CD4-positive, alpha-beta T cell treated with Interleukin-15 for 4 hours (primary cell): ENCODE data around the gene WASHC1.
"Not testable (repeated sequence)": the region's sequence is repeated elsewhere in the genome, so short reads cannot be mapped to it uniquely, and the experiment has no call there.

Experiments used
- DNase-seq: peaks from one replicate; pipeline ENCODE4 v3.0.0-alpha.2; 2020; ENCODE audit warnings: low spot score

Gene WASHC1, protein sequence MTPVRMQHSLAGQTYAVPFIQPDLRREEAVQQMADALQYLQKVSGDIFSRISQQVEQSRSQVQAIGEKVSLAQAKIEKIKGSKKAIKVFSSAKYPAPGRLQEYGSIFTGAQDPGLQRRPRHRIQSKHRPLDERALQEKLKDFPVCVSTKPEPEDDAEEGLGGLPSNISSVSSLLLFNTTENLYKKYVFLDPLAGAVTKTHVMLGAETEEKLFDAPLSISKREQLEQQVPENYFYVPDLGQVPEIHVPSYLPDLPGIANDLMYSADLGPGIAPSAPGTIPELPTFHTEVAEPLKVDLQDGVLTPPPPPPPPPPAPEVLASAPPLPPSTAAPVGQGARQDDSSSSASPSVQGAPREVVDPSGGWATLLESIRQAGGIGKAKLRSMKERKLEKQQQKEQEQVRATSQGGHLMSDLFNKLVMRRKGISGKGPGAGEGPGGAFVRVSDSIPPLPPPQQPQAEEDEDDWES

DNA sequence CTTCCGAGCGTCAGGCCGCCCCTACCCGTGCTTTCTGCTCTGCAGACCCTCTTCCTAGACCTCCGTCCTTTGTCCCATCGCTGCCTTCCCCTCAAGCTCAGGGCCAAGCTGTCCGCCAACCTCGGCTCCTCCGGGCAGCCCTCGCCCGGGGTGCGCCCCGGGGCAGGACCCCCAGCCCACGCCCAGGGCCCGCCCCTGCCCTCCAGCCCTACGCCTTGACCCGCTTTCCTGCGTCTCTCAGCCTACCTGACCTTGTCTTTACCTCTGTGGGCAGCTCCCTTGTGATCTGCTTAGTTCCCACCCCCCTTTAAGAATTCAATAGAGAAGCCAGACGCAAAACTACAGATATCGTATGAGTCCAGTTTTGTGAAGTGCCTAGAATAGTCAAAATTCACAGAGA, at the start of gene WASHC1:
Gene WASHC1 (minus strand): TSS at position 101 of the 400 bp plus-strand sequence. CDS start 4,457 bp downstream, outside the sequence.
- not testable (repeated sequence) for DNase-seq

DNA sequence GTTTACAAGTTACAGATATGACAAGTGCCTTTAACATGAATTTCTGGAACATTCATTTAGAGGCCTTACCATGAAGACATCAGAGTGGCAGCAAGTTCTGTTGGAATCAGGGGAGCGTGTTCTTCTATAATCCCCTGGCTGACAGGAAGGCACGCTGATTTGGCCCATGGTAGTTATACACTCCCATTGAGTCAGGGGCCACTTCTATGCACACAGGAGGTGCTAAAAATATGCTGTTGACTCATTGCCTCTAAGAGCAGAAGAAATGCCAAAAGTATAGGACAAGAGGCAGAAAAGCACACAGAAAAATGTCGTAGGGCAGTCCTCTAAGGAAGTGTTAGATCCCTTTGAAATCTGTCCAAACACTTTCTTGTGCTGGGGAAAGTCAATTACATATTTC, 49.1 kb upstream of the WASHC1 start:
- not testable (repeated sequence) for DNase-seq

DNA sequence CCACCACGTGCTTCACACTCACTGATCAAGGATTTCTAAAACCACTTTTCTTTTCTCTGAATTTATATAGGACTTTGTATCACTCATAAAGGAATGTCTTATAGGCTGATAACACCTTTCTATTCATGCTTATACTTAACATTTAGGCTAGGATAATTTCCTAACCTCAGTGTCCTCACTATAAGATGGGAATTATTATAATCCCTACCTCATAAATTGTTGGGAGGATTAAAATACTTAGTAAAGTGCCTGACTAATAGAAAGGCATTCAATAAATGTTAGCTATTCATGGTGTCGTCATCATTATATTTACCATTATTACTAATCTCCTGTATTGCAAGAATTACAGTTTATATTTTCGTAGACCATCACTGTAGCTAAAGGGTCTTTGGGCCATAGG, 47.1 kb upstream of the WASHC1 start:
- not testable (repeated sequence) for DNase-seq

DNA sequence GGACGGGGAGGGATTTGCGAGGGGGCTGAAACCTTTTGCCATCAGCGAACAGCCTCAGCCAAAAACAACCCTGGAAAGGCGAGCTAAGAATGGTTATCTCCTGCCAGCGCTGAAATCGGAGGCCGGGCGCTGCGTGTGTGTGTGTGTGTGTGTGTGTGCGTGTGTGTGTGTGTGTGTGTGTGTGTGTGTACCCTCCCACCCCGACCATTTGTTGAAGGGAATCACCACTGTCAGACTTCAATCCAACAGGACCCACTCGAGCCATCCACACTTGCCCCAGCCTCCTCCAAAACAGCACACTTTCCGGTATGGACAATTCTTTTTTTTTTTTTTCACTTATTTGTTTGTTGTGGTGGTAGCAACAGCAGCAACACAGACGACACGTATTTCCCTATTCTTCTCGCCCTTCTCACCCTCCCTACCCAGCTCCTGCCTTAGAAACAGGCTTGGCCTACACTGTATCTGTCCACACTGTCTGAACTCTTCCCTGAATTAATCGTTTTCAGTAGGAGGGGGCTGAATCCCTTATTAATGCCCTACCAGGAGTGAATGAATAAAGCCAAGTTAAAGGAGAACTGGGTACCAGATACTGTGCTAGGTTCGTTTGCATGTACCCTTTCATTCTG, 44.8 kb upstream of the WASHC1 start:
- DNase-seq = not testable (repeated sequence)

DNA sequence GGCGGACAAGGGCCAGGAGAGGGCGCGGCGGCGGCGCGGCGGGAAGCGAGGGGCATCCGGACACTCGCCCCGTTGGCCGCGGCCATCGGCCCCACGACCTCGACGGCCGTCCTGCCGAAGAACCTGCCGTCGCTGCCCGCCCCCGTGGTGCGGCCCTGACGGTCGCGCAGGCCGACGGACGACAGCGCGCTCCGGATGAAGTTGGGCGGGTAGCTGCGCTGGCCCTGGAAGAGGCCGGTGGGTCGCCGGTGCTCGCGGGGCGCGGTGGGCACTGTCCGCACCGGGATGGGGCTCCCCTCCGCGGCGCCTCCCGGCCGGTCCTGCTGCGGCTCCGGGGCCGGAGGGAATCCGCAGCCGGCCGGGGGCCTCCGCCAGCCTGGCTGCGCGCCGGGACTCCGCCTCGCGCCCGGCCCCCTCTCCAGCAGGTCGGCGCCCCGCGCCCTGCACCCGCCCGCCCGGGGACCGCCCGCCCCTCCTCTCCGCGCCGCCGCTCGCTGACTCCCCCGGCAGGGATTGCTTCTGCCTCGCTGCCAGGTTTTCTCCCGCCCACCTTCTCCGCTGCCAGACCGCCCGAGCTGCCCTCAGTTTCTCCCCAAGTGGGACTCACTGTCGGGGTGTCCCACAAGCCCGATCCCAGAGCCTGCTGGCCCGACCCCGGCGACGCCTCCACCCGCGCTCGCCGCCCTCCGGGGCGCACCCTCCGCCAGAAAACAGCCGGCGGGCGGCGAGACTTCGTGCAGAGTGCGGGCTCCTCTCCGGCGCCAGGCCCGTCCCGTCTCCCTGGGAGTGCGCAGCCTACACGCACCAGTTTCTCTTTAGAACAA, 44.0 kb upstream of the WASHC1 start:
- DNase-seq = not testable (repeated sequence)

DNA sequence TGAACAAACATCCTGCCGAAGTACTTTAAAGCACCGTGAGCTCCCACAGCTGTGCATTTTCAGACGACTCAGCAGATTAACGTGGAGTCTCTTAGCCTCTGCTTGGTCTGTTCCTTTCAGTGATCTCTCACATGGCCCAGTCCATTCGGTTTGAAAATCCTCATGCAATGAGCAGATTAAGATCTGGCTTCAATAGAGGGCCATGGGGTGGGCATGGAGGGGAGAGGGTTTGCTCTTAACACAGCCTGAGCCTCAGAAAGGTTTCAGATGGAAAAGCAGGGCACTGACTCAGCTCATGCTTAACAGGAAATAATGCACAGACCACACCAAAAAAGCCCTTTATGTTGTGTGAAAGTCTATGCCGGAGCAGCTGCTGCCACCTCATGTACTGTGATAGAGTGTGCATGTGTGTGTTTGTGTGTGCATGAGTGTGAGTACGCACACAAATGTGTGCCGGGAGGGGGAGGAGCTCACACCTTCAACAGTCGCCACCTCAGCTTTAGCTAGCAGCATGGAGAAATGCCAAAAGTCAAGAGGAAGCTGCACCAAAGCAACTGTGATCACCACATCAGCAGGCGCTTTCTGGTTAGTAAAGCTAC, 33.9 kb upstream of the WASHC1 start:
- peak; percentile 68 for DNase-seq

DNA sequence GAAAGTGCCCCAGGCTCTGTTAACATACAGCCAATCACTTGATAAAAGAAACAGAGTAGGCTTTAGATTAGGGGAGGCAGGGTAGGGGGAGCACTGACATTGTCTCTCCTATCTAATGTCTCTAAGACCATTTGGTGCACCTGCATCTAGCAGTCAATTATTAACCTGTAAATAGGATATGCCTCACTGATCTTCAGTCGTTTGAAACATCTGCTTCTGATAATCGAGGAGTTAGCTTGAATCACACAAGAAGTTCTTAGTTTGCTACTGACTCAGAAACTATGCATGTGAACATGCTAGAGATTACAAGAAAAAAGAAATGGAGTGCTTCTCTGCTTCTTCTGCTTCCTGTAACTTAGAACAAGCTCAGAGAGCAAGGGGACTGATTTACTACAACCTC, 23.4 kb upstream of the WASHC1 start:
- DNase-seq = not testable (repeated sequence)

DNA sequence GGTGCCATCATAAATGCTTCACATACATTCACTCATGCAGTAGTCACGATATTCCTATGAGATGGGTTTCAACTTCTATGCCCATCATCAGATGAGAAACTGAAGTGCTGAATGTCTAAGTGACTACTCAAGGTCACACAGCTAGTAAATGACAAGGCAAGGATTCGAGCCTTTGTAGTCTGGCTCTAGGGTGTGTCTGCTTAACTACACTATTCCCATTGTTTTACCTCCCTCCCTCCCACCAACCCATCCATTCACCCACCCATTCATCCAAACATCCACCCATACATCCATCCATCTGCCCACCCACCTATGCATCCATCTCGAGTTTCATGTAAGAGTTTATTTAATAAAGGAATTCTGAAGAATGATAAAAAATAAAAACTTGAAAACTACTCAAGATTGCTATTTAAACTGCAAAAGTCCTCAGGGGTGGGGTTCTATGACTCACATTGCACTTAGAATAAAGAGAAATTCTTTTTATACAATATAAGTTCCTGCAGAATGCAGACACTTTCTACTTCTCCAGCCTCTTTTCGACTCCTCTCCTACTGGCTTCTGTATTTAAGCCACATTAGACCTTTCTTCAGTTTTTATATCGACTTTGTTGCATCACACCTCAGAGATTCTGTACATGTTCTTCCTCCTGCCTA, 19.1 kb upstream of the WASHC1 start:
- not testable (repeated sequence) for DNase-seq

DNA sequence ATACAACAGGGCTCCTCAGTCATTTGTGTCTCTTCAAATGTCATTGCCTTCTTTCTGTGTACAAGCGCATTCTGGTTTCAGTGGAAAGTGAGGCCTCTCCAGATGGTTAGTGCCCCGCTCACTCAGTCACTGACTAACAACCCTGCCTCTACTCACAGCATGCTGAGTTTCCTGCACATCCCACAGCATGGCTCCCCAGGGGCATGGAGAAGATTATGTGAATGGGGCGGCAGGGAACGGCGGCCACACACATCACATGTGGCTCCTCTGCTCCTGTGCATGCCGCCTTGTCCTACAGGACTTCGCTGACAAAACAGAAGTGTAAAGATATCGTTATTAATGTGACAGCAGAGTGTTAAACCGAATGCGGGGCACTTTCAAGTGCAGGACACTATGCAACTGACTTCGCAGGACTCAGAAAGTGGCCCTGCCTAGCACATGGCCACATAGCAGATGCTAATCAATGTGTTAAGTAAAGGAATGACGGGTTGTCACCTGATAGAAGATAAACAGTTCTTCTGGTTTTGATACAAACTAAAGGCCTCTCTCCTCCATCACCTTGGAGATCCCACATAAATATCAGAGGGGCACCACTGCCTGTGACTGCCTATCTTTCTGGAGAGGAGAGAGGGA, 17.5 kb upstream of the WASHC1 start:
- not testable (repeated sequence) for DNase-seq

DNA sequence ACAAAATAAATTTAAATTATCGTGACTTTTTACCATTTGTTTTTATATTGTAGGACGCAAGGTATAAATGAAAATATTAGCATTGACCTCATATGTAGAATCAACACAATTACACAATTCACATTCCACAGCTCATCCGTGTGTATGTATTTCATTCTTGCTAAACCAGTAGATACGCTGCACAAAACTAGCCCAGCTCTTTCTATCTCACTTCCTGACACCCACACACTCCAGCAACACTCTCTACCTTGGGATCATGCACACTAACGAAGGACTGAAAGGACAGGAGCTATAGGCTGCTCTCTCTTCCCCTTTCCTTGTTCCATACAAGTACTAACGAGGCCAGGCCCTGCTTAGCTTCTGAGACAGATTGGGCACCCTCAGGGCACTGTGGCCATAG, 16.9 kb upstream of the WASHC1 start:
- not testable (repeated sequence) for DNase-seq

DNA sequence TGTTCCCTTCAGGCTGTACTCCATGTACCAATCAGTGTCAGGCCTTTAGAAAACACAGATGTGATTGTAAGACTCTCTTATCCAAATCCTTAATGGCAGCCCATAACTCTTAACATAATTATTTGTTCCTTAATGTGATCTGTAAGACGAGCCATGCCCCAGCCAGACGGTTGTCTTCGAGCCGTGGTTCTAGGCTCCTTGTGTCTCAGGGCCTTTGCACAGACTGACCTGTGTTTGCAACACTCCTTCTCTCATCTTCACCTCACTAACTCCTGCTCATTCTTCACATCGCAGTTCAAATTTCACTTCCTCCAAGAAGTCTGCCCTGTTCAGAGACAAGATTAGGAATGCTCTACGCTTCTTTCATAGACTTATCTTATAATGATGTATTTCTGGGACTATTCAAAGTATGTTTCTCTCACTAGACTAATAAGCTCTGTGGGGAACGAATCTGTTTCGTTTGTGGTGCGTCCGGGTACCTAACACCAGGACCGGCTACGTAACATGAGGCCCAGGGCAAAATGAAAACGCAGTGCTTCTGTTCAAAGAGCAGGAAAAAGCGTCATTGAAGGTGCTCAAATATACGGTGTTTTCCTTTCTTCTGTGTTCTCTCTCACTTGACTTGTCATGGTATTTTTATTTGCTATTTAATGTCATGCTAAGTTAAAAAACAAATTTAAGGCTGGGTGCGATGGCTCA, 16.1 kb upstream of the WASHC1 start:
- not testable (repeated sequence) for DNase-seq

DNA sequence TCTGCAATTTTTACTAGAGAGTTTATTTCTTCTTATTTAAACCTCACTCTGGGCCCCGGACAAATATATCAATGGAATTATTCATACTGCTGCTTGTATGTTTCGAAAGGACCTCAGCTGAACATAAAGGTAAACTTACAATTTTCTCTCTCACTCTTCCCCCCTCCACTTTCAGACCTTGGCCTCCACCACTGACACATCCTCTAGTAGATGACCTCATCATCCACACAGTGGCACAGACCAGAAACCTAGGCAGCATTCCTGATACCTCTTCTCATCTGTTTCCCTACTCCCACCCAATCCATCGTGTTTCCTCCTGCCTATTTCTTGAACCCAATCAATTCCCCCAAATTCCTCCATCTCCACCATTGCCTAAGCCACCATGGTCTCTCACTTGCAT, 15.2 kb upstream of the WASHC1 start:
- not testable (repeated sequence) for DNase-seq

DNA sequence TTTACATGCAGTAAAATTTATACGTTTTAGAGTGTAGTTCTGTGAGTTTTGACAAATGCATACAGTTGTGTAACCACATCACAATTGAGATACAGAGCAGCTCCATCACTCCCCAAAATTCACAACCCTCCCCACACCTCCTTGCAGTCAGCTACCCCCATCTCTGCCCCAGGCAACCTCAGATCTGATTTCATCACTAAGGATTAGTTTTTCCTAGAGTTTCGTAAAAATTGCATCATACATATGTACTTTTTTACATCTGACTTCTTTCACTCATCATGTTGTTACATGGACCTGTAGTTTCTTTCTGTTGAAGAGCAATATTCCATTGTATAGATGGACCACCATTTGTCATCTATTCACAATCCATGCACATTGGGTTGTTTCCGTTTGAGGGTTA, 14.4 kb upstream of the WASHC1 start:
- DNase-seq = not testable (repeated sequence)

DNA sequence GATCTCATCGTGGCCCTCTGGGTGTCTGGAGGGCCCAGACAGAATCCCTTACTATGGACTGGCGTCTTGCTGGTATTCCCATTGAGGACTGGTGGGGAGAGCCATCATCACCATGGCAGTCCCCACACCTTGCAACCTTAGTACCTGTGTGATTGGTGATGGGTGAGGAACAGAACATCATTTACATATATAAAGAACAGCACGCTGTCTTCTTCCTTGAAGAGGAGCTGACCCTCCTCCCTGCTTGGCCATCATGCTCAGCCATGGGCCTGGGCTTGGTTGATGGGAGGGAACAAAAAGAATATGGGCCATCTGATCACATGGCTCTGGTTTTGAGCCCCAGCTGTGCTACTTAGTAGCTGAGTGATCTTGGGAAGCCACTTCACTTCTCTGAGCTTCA, 13.9 kb upstream of the WASHC1 start:
- not testable (repeated sequence) for DNase-seq

DNA sequence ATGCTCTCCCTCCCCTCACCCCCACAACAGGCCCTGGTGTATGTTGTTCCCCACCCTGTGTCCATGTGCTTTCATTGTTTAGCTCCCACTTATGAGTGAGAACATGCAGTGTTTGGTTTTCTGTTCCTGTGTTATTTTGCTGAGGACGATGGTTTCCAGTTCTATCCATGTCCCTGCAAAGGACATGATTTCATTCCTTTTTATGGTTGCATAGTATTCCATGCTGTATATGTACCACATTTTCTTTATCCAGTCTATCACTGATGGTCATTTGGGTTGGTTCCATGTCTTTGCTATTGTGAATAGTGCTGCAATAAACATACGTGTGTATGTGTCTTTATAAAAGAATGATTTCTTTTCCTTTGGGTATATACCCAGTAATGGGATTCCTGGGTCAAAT, 12.6 kb upstream of the WASHC1 start:
- not testable (repeated sequence) for DNase-seq

DNA sequence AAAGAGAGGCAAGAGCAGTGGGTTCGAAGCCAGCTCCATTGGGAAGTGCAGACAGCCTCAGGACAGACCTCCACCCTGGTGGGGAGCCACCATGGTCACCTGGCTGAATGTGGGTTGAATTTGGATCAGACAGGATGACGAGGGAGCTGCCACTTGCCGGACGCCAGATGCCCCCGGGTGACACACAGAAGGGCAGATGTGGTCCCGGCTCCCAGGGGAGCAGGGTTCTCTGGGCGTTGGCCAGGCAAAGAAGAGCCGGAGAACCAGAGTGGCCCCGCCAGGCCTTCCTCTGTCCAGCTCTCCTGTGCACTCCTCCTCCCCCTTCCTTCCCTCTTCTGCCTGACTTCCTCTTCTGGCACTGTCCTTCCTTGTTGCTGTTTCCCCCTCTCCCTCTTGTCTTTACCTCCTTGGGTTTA, 12.0 kb upstream of the WASHC1 start:
- DNase-seq = not testable (repeated sequence)

DNA sequence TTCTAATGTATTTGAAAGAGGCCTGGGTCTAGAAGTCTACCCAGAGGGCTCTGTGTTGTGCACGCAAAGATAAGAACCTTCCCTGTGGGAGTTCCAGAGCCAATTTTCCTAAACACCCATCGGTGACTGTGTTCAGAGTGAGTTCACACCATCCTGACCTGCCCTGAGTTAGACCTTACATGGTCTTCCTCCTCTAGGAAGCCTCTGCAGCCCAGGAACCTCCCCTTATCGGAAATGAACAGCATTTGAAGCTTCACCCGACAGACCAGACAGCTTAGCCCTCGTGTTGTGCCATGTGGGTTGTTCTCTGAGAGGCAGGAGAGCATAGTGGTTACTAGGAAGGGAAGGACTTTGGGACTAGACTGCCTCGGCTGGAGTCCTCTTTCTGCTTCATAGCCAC, 3.1 kb upstream of the WASHC1 start:
- not testable (repeated sequence) for DNase-seq

DNA sequence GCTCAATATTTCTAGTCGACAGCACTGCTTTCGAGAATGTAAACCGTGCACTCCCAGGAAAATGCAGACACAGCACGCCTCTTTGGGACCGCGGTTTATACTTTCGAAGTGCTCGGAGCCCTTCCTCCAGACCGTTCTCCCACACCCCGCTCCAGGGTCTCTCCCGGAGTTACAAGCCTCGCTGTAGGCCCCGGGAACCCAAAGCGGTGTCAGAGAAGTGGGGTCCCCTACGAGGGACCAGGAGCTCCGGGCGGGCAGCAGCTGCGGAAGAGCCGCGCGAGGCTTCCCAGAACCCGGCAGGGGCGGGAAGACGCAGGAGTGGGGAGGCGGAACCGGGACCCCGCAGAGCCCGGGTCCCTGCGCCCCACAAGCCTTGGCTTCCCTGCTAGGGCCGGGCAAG, 481 bp downstream of the WASHC1 start:
- DNase-seq = not testable (repeated sequence)

DNA sequence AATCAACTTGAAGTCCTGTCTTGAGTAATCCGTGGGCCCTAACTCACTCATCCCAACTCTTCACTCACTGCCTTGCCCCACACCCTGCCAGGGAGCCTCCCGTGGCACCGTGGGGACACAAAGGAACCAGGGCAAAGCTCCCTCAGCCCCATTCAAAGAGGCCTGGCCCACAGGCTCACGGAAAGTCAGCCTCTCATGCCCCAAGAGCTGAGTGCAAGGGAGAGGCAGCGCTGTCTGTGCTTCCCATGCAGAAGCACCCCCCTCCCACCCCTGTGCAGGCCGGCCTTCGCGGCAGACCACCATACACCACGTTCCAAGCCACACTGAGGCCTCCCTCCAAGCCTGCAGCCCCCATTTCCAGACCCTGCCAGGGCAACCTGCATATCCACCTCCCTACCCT, 7.6 kb downstream of the WASHC1 start:
- not testable (repeated sequence) for DNase-seq

DNA sequence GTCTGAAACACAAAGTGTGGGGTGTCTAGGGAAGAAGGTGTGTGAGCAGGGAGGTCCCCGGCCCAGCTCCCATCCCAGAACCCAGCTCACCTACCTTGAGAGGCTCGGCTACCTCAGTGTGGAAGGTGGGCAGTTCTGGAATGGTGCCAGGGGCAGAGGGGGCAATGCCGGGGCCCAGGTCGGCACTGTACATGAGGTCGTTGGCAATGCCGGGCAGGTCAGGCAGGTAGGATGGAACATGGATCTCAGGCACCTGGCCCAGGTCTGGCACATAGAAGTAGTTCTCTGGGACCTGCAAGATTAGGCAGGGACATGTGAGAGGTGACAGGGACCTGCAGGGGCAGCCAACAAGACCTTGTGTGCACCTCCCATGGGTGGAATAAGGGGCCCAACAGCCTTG, 12.4 kb downstream of the WASHC1 start:
- not testable (repeated sequence) for DNase-seq
